A204.1 (cell line): ENCODE results near the gene IL17RB.

Experiments
- FAIRE-seq: peaks from 2 replicates; lab custom pipeline; 2012; peaks lifted over from hg19 to GRCh38; lab: Jason Lieb, UNC

The IL17RB gene

DNA sequence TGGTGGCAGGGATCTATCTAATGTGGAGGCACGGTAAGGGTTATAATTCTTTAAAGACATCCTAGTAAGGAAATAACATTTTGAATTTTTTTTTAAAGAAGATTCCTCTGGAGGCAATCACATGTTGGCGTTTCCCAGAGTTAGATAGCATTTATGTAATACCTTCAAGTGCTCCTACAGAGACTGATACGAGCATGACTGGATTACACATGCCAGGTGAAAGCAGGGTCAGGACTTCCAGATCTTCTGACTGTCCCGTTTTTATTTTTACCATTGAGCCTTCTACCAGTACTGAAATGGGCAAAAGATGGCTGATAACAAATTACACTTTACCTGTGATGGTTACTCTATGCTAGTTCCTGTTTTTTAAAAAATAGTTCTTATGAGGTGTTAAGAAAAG, 13.8 kb downstream of the IL17RB start:
- no peak for FAIRE-seq

DNA sequence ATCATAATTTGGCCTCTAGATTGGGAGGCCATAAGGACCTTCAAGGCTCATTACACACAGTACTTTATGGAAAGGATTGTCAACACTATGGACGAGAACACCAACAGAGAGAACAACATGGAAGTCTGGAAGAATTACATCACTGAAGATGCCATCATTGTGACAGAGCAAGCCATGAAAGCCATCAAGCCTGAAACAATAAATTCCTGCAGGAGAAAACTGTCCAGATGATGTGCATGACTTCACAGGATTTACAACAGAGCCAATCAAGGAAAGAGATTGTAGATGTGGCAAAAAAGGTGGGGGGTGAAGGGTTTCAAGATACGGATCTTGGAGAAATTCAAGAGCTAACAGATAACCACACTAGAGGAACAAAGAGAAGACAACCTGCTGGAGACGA, 15.9 kb downstream of the IL17RB start:
- FAIRE-seq, result no peak

DNA sequence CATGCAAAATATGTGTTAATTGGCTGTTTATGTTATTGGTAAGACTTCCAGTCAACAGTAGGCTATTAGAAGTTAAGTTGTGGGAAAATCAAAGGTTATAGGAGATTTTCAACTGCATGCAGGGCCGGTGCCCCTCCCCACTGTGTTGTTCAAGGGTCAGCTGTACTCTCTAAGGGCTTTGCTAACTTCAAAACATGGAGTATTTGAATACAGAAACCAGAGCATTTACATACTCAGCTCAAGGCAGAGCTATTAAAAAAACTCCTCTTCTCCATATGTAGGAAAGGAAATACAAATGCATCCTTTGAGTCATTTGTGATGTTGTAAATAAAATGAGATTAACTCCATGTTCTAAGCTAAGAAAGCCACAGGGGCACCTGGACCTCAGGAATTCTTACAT, 16.8 kb downstream of the IL17RB start:
- FAIRE-seq, result no peak

DNA sequence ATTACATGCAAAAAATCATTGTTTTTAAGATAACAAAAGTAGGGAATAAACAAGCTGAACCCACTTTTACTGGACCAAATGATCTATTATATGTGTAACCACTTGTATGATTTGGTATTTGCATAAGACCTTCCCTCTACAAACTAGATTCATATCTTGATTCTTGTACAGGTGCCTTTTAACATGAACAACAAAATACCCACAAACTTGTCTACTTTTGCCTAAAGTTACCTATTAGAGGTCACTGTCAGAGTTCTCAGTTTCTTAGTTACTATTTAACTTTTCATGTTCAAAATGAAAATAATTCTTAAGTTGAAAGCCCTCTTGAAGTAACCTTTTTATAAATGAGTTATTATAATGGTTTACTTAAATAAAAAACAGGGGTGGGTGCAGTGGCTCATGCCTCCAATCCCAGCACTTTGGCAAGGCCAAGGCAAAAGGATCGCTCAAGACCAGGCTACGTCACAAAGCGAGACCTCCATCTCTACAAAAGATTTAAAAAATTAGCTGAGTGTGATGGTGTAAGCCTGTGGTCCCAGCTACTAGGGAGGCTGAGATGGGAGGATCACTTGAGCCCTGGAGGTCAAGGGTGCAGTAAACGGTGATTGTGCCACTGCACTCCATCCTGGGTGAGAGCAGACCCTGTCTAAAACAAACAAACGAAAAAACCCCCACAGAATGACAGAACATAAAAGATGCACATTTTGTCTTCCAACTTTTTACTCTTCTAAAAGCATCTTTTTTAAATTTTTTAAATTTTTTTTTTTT, 19.5 kb downstream of the IL17RB start:
- FAIRE-seq, result no peak

DNA sequence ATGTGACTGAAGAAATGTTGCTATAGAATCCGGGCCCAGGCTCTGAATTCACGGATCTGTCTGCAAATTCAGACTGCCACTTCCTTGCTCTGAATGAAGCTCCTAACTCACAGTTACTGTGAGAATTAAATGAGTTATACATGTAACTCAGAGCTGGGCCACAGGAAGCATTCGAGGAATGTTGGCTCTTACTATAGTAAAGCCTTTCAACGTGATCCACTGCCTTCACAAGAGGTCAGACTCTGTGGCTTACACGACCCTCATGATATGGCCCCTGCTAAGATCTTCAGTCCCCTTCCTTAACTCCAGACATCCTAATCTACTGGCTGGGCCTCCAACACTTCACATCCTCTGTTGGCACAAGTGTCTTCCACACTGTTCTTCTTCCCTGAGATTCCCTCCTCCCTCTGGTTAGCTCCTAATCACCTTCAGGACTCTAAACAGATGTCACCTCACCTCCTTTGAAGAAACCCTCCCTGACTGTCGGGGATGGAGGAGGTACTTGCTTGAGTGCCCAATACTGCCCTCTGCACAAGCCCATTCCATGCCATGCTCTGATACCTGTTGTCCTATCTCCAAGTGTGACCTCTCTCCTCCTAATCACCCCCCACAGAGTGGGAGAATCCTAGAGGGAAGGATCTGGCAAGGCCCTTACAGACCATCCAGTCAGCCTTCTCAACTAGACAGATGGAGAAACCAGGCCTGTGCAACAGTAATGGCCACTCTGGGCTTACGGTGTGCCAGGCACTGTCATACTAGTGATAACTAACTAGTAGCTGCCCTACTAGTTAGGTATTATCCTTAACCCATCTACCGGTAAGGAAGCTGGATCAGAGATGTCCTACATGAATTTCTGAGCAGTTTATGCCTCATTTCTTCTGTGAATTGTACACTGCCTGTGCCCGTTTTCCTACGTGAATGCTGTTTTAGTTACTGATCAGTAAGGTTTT, 34.3 kb downstream of the IL17RB start:
- no peak for FAIRE-seq

DNA sequence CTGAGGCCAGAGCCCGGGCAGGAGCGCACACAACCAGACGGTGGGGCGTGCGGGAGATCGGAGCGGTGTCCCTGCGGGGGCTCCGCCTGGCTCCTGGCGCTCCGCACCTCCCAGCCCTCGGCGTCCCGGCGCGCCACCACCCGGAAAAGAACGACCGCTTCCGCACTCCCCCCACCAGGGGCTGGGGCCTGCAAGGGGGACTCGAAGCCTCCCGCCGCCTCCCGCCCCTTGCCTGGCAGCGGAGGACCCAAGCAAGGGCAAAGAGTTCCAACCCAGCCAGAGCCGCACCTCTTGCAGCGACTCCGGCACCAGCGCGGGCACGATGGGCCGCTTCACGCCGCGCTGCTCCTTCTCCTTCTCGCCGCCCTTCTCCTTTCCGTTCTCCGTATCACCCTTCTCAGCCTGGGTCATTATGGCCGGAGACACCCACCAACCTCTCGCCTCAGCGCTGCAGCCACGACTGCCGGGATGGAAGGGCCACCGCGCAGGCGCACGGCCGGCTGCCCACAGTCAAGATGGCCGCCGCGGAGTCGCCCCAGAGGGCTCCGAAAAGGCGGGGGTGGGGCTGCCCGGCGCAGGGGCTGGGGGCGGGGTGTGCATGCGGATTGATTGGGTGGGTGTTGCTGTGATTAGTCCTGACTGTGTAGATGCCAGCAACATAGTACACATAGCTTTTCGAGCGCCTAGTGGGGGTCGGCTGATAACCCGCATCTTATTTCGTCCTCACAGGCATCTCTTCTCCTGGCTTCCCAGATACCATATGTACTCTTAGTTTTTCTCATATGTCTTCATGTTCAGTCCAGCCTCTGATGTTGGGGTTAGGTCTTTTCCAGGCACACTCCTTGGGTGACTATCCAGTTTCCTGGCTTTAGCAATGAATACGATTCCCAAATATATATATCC, 35.6 kb downstream of the IL17RB start, which contains the start of gene ACTR8:
Gene ACTR8, minus strand, starts transcription at position 462 of the 903 bp plus-strand sequence. Its CDS starts 51 bp downstream, at position 411.
- FAIRE-seq, result no peak

DNA sequence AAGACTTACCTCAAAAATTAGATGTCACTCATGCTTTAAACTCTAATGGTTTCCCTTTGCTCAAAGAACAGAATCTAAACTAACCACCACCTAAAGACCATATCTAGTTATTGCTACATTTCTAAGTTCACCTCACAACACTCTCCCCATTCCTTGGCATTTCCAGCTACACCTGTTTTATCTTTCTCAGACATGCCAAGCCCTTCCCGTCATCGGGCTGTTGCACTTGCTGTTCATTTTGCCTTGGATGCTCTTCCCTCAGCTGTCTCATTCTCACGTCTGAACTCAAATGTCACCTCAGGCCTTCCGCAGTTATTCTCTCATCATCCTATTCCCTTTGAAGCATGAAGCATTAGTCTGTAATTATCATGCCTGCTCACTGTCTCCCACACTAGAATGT, 36.6 kb downstream of the IL17RB start:
- FAIRE-seq, result no peak

DNA sequence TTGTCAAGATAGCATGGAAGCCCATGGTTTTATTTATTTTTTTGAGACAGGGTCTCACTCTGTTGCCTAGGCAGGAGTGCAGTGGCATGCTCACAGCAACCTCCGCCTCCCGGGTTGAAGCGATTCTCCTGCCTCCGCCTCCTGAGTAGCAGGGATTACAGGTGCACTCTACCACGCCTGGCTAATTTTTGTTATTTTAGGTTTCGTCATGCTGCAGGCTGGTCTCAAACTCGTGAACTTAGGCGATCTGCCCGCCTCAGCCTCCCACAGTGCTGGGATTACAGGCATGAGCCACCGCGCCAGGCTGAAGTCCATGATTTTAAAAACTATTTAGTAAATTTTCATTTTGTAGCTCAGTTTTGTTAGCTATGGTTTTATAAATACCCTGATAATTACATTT, 38.3 kb downstream of the IL17RB start:
- FAIRE-seq, result no peak

DNA sequence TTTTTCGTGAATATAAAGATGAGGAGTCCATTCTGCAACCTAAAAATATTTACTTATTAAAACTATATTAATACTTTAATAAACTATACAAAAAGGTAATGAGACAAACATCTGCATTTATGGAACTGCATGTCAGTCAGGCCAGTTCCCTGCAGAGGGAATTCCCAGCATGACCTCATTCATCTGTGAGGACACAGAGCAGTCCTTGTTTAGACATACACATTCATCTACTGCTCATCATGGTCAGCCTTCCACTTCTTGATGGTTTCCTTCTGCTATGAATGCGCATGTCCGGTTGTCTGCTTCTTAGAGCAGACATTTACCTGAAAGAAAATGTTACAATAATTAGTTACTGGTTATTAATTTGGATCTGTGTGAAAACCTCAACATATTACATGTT, 38.9 kb downstream of the IL17RB start:
- no peak for FAIRE-seq

DNA sequence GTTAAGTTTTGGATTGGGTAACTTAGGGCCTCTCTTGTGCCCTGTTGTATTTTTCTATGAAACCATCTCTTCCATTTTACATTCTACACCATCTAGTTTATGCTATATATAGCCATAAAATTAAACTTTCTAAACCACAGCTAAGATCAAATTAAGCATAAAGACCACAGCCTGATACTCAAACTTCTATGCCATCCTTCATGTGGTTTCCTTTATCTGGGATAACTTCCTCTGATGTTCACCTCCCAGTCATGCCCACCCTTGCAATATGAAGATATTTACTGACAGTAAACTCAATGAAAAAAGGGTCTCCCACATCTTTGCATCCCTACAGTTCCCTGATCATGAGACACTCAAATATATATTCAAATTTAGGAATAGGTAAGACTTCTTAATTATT, 41.1 kb downstream of the IL17RB start:
- no peak for FAIRE-seq

DNA sequence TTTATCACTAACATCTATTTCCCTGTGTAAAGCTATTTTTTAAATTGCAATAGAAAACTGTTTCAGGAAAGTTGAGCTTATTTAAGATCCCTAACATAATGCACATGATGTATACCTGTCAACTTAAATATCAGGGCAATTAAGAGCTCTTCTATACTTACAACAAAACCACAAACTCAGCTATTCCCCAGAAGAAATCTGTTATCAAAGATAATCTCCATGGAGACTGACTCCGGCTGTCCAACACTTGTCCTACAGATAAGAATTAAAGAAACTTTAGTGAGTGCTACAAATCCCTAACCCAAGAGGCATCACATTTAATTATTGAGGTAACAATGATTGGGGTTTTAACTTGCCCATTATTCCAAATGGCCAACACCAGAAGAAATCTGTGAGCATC, 41.9 kb downstream of the IL17RB start:
- no peak for FAIRE-seq

DNA sequence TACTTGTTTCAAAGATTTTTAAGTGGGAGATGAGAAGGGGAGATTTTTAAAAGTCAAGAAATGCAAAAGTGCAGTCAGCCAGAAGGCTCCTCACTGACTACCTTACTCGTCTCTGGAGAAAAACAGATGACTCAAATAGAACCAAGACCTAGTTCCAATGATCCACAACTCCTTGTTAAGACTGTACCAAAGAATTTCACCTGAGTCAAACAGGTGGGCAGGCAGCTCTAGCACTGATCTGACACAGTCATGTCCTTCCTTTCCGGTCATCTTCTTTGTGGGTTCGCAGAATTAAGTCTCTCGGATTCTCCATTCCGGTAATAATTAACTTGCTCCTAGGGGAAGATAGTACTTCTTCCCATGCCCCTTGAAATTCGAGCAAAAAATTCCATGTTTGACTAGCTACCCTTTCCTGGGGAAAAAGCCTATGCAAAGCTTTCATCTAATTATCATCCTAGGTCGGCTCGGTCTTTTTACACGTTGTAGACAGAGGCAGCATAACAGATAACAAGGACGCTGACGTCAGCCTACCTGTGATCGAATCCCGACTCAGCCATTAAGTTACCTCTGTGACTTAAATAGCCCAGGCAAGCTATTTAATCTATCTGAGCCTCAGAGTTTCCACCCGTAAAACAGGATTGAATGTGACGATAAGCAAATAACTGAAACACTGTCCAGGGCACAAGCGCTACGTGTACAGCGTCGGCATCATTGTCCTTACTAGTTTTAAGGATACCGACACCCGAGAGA, 44.5 kb downstream of the IL17RB start:
- no peak for FAIRE-seq

DNA sequence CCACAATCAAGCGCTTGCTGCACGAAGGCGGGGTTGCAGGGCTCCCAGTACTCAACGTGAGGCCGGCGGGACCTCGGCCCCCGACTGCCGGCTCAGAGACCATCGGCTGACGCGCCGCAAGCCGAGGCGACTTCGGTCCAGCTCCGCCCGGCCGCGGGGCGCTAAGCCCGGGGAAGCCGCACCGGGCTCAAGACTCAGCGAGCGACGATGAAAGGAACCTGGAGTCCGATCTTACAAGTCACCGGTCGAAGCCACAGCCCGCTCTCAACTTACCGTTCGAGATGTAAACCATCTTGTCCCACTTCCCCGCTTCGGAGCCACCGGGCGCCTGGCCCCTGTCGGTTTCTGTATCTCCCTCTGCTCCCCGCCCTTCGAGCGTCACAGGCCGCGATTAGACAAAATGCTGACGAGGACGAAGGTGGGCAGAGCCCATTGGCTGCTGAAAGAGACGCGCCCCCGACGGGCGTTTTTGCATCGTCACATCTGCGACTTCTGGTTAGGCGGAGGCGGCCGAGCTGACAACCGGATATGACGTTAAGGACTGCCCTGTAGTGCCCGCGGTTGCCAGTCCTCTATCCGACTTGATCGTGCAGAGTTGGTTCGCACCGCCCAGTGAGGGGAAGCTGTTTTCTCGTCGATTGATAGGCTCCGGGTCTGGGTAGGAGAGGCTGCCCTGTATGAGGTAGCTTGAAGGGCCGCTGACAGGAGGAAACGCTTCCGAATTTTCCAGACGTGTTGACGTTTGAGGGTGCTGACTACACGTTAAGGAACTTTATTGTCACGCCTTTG, 45.3 kb downstream of the IL17RB start, which contains the start of gene SELENOK:
Gene SELENOK, minus strand, starts transcription at position 363 of the 789 bp plus-strand sequence.
- peak; percentile 99 for FAIRE-seq

DNA sequence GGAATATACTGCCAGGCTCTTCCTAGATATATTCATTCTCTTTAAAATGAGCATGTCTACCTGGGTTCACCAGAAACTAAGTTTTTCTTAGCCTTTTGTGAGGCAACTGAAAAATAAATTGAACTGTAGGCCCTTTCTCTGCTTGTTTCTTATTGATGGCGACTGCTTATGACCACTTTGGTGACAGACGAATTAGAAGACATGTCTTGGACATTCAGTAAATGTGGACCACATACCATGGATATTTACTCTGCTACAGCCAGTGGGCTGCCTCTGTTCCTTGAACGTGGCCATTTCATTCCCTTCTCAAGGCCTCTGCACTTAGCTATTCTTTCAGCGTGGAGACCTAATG, 45.9 kb downstream of the IL17RB start:
- FAIRE-seq, result no peak

DNA sequence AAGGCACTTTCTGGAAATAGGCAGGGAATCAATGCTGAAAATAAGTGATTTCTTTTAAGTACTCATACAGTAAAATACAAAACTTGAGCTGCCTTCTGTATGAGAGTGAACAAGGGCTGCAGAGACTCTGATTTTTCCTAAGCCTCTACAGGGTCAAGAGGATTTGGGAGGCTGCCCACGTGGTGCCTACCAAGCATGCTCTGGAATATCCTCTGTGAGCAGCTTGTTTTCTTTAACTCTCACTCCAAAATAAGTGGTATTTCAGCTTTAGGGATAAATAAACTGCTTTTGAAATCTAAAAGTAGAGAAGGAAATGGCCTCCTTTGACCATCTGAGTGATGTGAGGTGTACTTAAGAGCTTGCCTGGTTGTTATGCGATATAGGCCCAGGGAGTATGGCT, 53.4 kb downstream of the IL17RB start:
- FAIRE-seq, result no peak

DNA sequence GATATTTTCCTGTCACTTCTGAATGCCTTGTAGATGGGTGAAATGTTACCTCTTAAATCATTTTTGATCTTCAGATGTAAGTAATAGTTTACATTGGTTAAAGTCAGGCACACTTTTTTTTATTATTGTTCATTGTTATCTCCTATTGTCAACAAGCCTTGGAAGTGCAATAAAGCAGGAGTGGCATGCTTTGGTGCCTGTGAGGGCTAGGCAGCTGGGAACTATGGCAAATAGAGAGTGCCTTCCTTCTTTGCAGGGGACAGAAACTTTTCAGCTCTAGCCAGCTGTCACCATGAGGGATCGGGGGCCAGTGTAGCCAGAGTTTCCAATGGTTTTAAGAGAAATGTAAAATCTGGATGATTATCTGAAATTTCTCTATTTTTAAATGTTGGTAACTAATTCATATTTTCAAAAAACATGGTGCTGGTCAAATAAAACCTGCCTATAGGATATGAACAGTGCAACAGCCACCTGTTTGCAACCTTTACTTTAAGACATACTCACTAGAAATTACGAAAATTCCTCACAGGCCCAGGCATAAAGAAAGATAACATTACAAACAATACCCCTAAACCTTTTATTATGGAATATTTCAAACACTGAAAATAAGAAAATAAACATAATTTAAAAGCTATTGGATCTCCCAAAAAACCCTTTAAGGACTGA, 54.4 kb downstream of the IL17RB start:
- no peak for FAIRE-seq

DNA sequence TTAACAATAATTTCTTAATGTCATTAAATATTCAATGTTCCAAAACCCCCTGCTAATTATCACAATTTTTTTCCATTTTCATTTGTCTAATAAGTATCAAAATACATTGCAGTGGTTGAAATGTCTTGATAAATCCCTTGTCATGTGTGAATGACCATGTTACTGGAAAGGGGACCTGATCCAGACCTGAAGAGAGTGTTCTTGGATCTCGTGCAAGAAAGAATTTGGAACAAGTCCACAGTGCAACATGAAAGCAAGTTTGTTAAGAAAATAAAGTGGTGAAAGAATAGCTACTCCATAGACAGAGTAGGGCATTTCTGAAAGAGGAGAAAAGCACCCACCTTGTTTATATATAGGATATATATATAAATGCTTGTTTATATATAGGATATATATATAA, 55.7 kb downstream of the IL17RB start:
- no peak for FAIRE-seq

DNA sequence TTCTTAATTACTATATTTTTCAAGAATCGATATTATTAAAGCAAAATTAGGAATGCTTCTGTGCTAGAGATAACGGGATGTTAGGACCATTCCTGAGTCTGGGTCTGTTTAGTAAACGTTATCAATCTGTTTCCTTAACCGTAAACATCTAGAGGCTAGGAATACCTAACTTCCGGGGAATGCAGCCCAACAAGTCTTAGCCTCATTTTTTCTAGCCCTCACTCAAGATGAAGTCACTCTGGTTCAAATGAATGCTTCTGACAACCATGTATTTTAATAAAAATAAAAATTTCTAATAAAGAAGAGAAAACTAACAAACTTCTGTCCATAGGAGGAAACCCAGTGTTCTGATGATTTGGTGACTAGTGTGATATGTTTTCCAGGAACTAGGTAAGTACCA, 56.3 kb downstream of the IL17RB start:
- FAIRE-seq, result no peak

DNA sequence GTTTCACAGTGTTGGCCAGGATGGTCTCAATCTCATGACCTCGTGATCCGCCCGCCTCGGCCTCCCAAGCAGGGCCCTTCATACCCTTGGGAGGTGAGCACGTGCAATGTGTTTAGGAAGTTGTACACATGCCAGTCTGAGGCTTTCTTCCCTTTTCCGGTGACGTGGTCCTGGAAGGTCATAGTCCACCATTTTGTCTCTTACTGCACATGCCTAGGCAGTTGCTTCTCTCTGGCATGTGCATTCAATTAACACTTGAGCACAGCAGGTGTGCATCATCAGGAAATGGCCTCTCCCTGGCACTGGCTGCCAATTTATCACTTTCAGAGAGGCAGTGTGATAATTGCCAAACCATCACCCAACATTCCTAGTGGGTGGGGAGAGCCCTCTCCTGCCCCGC, 67.0 kb downstream of the IL17RB start:
- no peak for FAIRE-seq
